Cardiac fibroblast (primary cell): Measurements from ENCODE around the gene MDP1.

Source experiments
- DNase-seq, 2 donors: peaks; one replicate each; pipeline versions ENCODE4 v3.0.0 to v3.0.0-alpha.2; 2010; ENCODE audit warnings: low read depth in 2 of 2
- H3K4me3 ChIP-seq, 2 donors: replicated peaks in 1 of 2; 1 replicate in 1 of 2; 2 replicates in 1 of 2; pipeline ENCODE4 v1.5.1; 2011; ENCODE audit warnings: low read depth in 2 of 2, low read length in 2 of 2, mild to moderate bottlenecking in 2 of 2, moderate library complexity in 1 of 2
- CTCF ChIP-seq: IDR thresholded peaks from one replicate; pipeline ENCODE4 v1.5.1; 2011; ENCODE audit warnings: low read depth, mild to moderate bottlenecking, low read length, inconsistent platforms

MDP1 gene

GRCh38 chr14:24189059-24189375 lies 26.8 kb downstream of the MDP1 start:
- peak overlapping the region in 1 of 2 donors; percentile 78 for H3K4me3 ChIP-seq

GRCh38 chr14:24188251-24189058 lies 27.4 kb downstream of the MDP1 start, which contains the start of gene IPO4:
Gene IPO4 (minus strand): TSS chr14:24188816. CDS start chr14:24188787, 29 bp downstream.
- peak; percentile 98 to 99 for DNase-seq
- no peak for TF ChIP-seq CTCF
- H3K4me3 ChIP-seq: peak within 1 kb of the TSS; percentile 77 to 78

More at GRCh38 chr14:24189059-24189375, 26.8 kb downstream of the MDP1 start:
- DNase-seq: no peak
- no peak for TF ChIP-seq CTCF

- no peak for TF ChIP-seq CTCF
- DNase-seq: no peak
- peak overlapping the region in 1 of 2 donors; percentile 78 for H3K4me3 ChIP-seq
These were observed 28.3 kb downstream of the MDP1 start for GRCh38 chr14:24187539-24187915.

GRCh38 chr14:24186831-24187538 lies 28.9 kb downstream of the MDP1 start:
- no peak overlapping the region for H3K4me3 ChIP-seq
- no peak for TF ChIP-seq CTCF
- no peak for DNase-seq

- DNase-seq: no peak
- TF ChIP-seq CTCF: no peak
- H3K4me3 ChIP-seq: no peak overlapping the region
These were observed 30.1 kb downstream of the MDP1 start for GRCh38 chr14:24185741-24186140.

- no peak for DNase-seq
- no peak for TF ChIP-seq CTCF
- H3K4me3 ChIP-seq: no peak overlapping the region
These were observed 30.8 kb downstream of the MDP1 start for GRCh38 chr14:24185026-24185425.
